Epithelial cell of esophagus (primary cell): Measurements from ENCODE around the gene KLF13.

Experiments
- DNase-seq: peaks from one replicate; pipeline ENCODE4 v3.0.0; 2010; ENCODE audit warnings: low read depth
- H3K4me3 ChIP-seq: 2 replicates; pipeline ENCODE4 v1.5.1; 2011; ENCODE audit warnings: mild to moderate bottlenecking, low read length, control low read depth
- TF ChIP-seq, protein P1 (sequence below): IDR thresholded peaks from 2 replicates; pipeline ENCODE4 v1.5.1; 2011; ENCODE audit warnings: low read depth, mild to moderate bottlenecking, low read length, control low read depth, inconsistent platforms; ENCODE audit not compliant: insufficient read depth; ENCODE audit errors: missing control alignments

The KLF13 gene

DNA sequence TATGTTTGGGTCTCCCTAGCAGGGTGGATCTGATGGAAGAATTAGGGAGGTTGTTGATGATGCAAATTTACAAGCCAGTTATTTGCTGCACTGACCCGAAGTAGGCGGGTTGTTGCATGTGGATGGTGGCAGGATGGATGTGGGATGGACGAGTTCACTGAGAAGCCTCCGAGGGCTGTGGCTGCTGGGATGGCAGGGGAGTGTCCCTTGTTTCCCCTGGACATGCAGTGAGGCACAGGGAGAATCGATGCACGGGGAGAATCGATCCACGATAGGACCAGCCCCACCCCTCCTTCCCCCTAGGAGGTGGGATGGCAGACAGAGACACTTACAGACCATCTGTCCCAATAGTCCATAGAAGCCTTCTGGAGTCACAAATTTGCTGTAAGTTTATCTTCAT lies 31.0 kb upstream of the KLF13 start:
- no peak overlapping the region for H3K4me3 ChIP-seq
- TF ChIP-seq, protein P1, sequence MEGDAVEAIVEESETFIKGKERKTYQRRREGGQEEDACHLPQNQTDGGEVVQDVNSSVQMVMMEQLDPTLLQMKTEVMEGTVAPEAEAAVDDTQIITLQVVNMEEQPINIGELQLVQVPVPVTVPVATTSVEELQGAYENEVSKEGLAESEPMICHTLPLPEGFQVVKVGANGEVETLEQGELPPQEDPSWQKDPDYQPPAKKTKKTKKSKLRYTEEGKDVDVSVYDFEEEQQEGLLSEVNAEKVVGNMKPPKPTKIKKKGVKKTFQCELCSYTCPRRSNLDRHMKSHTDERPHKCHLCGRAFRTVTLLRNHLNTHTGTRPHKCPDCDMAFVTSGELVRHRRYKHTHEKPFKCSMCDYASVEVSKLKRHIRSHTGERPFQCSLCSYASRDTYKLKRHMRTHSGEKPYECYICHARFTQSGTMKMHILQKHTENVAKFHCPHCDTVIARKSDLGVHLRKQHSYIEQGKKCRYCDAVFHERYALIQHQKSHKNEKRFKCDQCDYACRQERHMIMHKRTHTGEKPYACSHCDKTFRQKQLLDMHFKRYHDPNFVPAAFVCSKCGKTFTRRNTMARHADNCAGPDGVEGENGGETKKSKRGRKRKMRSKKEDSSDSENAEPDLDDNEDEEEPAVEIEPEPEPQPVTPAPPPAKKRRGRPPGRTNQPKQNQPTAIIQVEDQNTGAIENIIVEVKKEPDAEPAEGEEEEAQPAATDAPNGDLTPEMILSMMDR: no peak
- no peak for DNase-seq

DNA sequence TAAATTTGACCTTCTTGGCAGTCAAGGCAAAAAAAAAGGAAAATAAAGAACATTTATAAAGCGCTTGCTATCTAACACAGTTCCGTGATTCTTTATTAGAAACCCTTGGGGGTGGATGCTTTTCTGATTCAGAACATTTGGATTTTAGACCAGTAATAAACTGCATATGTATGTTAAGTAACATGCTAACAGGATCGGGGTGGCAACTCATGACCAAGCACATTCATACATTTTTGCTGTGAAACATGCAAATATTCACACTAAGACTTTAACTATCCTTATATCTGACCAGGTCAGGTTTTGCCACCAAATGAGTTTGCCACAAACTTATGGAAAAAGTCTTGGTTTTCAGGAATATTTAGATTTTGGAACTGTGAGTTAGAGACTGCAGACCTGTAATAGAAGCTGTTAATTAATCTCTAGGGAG lies 30.4 kb upstream of the KLF13 start:
- no peak overlapping the region for H3K4me3 ChIP-seq
- DNase-seq: no peak
- TF ChIP-seq, protein P1: no peak

DNA sequence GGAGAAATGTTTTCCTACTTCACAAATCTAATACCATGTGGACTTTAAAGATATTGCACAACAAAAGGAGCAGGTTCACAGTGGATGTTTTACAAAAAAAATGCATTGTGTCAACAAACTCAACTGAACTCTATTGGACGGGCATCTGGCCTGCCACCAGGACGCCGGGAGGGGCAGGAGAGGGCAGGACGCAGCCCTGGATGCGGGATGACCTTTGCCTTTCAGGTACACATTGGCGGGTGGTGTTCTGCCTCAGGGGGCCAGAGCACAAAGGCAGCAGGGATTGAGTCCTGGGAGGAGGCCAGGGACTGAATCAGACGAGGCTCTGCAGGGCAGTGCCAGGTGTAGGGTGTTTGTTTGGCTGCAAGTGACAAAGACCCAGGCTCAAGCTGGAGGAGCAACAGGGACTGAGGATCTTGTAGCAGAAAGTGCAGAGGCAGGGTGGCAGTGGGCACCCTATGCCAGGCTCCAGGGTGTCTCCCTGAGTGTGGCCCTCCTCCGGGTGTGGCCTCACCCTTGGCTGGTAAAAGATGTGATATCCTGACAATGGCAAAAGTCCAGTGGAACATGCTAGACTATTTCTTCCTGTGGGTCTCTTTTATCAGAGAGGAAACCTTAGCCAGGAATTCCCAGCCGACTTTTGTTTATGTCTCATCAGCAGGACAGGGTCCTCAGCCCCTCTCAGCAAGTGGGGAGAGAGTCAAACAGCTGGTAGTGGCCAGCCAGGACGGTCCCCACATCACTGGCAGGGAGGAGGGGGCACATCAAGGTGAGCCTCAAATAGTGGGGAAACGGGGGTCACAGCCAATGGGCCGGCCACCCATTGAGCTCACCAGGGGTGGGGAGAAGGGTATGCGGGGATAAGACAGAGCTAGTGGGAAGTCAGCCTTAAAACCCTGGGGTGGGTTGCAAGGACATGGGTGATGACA lies 29.7 kb upstream of the KLF13 start:
- TF ChIP-seq, protein P1: no peak
- H3K4me3 ChIP-seq: no peak overlapping the region
- no peak for DNase-seq

DNA sequence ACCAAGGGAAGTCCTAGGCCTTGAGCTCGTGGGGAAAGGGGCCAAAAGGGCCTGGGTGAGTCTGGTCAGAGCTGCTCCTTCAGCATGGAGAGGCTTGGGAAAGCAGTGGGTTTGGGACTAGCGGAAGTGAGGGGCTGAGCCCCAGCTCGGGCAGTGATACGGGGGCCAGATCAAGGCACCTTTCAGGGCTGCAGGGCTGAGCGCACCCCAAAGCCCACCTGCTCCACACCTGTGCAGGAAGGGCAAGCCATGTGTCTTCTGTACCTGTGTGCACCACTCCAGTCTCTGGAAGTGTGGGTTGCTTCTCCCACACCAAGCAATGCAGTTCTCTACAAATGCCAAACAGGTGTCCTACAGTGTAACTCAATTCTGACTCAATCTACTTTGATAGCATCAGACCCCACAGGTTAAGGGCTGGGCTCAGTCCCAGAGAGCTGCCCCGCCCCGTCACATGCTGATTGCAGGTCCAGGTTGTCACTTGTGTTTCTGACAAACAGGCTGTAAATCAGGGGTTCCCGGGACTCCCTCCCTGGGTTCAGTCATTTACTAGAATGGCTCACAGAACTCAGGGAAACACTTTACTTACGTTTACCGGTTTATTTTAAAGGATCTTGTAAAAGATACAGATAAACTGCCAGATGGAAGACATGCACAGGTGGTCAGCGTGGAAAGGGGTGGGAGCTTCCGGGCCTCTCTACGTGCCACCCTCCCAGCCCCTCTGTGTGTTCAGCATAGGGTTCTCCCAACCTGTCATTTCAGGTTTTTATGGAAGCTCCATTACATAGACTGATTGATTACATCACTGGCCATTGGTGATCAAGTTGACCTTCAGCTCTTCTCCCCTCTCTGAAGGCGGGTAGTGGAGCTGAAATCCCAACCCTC lies 28.8 kb upstream of the KLF13 start:
- no peak for DNase-seq
- H3K4me3 ChIP-seq: no peak overlapping the region
- TF ChIP-seq, protein P1: no peak

DNA sequence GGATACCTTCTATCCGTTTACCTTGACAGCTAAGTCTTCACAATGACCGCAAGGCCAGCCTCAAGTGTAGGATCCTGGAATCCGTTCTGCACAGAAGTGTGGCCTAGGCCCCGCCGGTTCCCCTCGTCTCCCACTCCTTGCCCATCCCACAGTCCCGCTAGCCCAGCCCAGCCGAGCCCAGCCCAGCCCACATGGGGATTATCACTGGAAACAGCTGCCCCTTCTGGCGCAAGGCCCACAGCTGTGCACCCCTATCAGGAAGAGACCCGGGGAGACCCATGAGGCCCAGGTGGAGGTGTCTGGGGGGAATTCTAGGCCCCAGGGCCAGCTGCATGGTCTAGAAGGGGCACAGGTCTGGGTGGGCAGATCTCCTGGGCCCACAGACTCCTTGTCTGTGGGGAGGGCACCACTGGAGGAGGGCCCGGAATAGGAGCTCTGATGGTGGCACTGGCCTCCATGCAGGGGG lies 27.9 kb upstream of the KLF13 start:
- TF ChIP-seq, protein P1: no peak

DNA sequence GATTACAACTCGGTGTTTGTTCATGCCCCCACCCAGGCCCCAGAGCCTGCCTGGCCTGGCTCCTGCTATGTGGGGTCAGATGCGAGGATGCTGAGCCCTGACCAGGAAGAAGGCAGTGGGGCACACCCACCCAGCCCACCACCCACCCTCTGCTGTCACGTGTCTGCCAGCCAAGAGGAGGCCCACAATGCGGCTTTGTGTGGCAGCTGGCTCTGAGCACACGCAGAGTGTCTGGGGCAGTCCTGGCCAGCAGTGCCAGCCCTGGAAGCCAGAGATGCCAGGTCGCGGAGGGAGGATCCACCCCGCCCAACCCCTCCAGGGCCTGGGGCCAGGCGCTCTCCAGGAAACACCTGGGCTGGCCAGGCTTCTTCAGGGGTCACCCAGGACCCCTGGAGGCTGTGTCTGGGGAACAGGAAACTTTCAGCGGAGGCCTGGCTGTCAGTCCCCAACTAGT lies 26.4 kb upstream of the KLF13 start:
- TF ChIP-seq, protein P1: no peak
- H3K4me3 ChIP-seq: no peak overlapping the region
- no peak for DNase-seq

More for the DNA sequence above, 27.9 kb upstream of the KLF13 start:
- H3K4me3 ChIP-seq: no peak overlapping the region
- DNase-seq: no peak
